Stimulated activated CD4-positive, alpha-beta T cell treated with anti-CD3 and anti-CD28 coated beads, Interleukin-1b, Interleukin-23, amount 100 ng/mL, for 1 hour (primary cell): ENCODE results near the gene RPS27.
"Not testable (repeated sequence)": the region's sequence is repeated elsewhere in the genome, so short reads cannot be mapped to it uniquely, and the experiment has no call there.

ENCODE experiments used
- DNase-seq, 2 donors: peaks; one replicate each; pipeline ENCODE4 v3.0.0-alpha.2; 2020; ENCODE audit warnings: low read depth in 2 of 2

RPS27 gene

GRCh38 chr1:153961421-153961820 lies 29.1 kb upstream of the RPS27 start:
- DNase-seq = no peak

- DNase-seq = no peak
Measured at GRCh38 chr1:153962088-153963029, 28.2 kb upstream of the RPS27 start.

- peak; percentile 80 to 91 for DNase-seq
Measured at GRCh38 chr1:153963030-153963849, 27.3 kb upstream of the RPS27 start, which contains the start of gene SLC39A1. Gene SLC39A1 (minus strand): TSS chr1:153963537. CDS start chr1:153962715, 822 bp downstream.

GRCh38 chr1:153963850-153964331 lies 26.7 kb upstream of the RPS27 start:
- DNase-seq = no peak

GRCh38 chr1:153967107-153967999 lies 23.2 kb upstream of the RPS27 start, which contains the start of gene CREB3L4:
Gene CREB3L4 (plus strand): TSS chr1:153967902. CDS start chr1:153968526, 624 bp downstream.
- DNase-seq = peak in 1 of 2 donors; percentile 60

- no peak for DNase-seq
Measured at GRCh38 chr1:153968000-153968363, 22.6 kb upstream of the RPS27 start.

GRCh38 chr1:153968408-153968807 lies 22.2 kb upstream of the RPS27 start:
- DNase-seq = no peak

- no peak for DNase-seq
Measured at GRCh38 chr1:153968972-153969371, 21.6 kb upstream of the RPS27 start.

- no peak for DNase-seq
Measured at GRCh38 chr1:153970346-153970745, 20.2 kb upstream of the RPS27 start.

- no peak for DNase-seq
Measured at GRCh38 chr1:153973071-153973470, 17.5 kb upstream of the RPS27 start.

- no peak for DNase-seq
Measured at GRCh38 chr1:153973525-153973924, 17.0 kb upstream of the RPS27 start.

- no peak for DNase-seq
Measured at GRCh38 chr1:153976819-153977249, 13.7 kb upstream of the RPS27 start.

- DNase-seq = peak in 1 of 2 donors; percentile 66
Measured at GRCh38 chr1:153977250-153978240, 13.0 kb upstream of the RPS27 start, which contains the start of gene JTB. Gene JTB (minus strand): TSS chr1:153977674. CDS start chr1:153977252, 422 bp downstream.

GRCh38 chr1:153978274-153978909 lies 12.2 kb upstream of the RPS27 start:
- no peak for DNase-seq

- DNase-seq = not testable (repeated sequence)
Measured at GRCh38 chr1:153979091-153979490, 11.5 kb upstream of the RPS27 start.

- DNase-seq = not testable (repeated sequence)
Measured at GRCh38 chr1:153981735-153982134, 8.8 kb upstream of the RPS27 start.

- no peak for DNase-seq
Measured at GRCh38 chr1:153984123-153984894, 6.3 kb upstream of the RPS27 start.

GRCh38 chr1:153985341-153985912 lies 5.1 kb upstream of the RPS27 start:
- DNase-seq = no peak
